ENCODE measurements around the gene TUBGCP5. TPM values are rescaled to one million over a fixed set of nuclear protein-coding genes. Genes with fewer than 3 reads are reported as not detected.
"Not testable (repeated sequence)": the region's sequence is repeated elsewhere in the genome, so short reads cannot be mapped to it uniquely, and the experiment has no call there.

Gene TUBGCP5
- total RNA-seq, 2 donors from 2014 or later: 15.8 to 39.6 TPM

- Histone ChIP-seq H3K9me3 (no peaks in the 10 kb centered on the region), H3K4me3 (no peak overlapping the region), H3K4me1 (ENCODE audit: control insufficient read depth in 1 of 2, low read depth in 2 of 2) (no peaks in the 10 kb centered on the region), H3K27me3 (replicated peaks; ENCODE audit: insufficient read depth) (no peaks in the 10 kb centered on the region), H3K36me3 (peaks cover 10% of the 10 kb centered on the region), H3K27ac (no peak overlapping the region)
- no peak for ATAC-seq (ENCODE audit: insufficient number of reproducible peaks, low FRiP score, low read depth)
- DNase-seq (ENCODE audit: low spot score): no peak
- TF ChIP-seq CTCF (IDR thresholded peaks at IDR 0.05): no peak
These were observed 43.6 kb downstream of the TUBGCP5 start for GRCh38 chr15:22995795-22996194.

GRCh38 chr15:22992024-22992326 is 47.4 kb downstream of the TUBGCP5 start:
- ATAC-seq (ENCODE audit: insufficient number of reproducible peaks, low FRiP score, low read depth) (no peak), DNase-seq (ENCODE audit: low spot score) (no peak)
- H3K27me3 ChIP-seq (replicated peaks; ENCODE audit: insufficient read depth): no peaks in the 10 kb centered on the region
- no peaks in the 10 kb centered on the region for H3K9me3 ChIP-seq
- no peak overlapping the region for H3K27ac ChIP-seq
- H3K4me3 ChIP-seq: no peak overlapping the region
- H3K4me1 ChIP-seq (ENCODE audit: control insufficient read depth in 1 of 2, low read depth in 2 of 2): no peaks in the 10 kb centered on the region
- TF ChIP-seq CTCF (IDR thresholded peaks at IDR 0.05): no peak
- H3K36me3 ChIP-seq: peaks cover 10% of the 10 kb centered on the region

GRCh38 chr15:22989576-22990477 is 49.5 kb downstream of the TUBGCP5 start:
- no peaks in the 10 kb centered on the region for H3K9me3 ChIP-seq
- no peak overlapping the region for H3K27ac ChIP-seq
- TF ChIP-seq CTCF (IDR thresholded peaks at IDR 0.05): no peak
- H3K27me3 ChIP-seq (replicated peaks; ENCODE audit: insufficient read depth): no peaks in the 10 kb centered on the region
- peaks cover 5% of the 10 kb centered on the region for H3K36me3 ChIP-seq
- no peak for ATAC-seq (ENCODE audit: insufficient number of reproducible peaks, low FRiP score, low read depth)
- H3K4me3 ChIP-seq: no peak overlapping the region
- no peak for DNase-seq (ENCODE audit: low spot score)
- no peaks in the 10 kb centered on the region for H3K4me1 ChIP-seq (ENCODE audit: control insufficient read depth in 1 of 2, low read depth in 2 of 2)

GRCh38 chr15:22988811-22989210 is 50.6 kb downstream of the TUBGCP5 start:
- no peaks in the 10 kb centered on the region for H3K36me3 ChIP-seq

GRCh38 chr15:22981931-22982330 is 57.4 kb downstream of the TUBGCP5 start:
- H3K9me3 ChIP-seq; ATAC-seq (ENCODE audit: insufficient number of reproducible peaks, low FRiP score, low read depth); H3K4me3 ChIP-seq; H3K27me3 ChIP-seq (replicated peaks; ENCODE audit: insufficient read depth); H3K27ac ChIP-seq; DNase-seq (ENCODE audit: low spot score); H3K36me3 ChIP-seq: not testable (repeated sequence)
- peaks cover 0 to 18% of the 10 kb centered on the region in 2 donors for H3K4me1 ChIP-seq (ENCODE audit: control insufficient read depth in 1 of 2, low read depth in 2 of 2)

More at GRCh38 chr15:22988811-22989210, 50.6 kb downstream of the TUBGCP5 start:
- Histone ChIP-seq H3K27me3 (replicated peaks; ENCODE audit: insufficient read depth) (no peaks in the 10 kb centered on the region), H3K4me1 (ENCODE audit: control insufficient read depth in 1 of 2, low read depth in 2 of 2) (no peaks in the 10 kb centered on the region), H3K4me3 (no peak overlapping the region), H3K9me3 (no peaks in the 10 kb centered on the region), H3K27ac (no peak overlapping the region)
- ATAC-seq (ENCODE audit: insufficient number of reproducible peaks, low FRiP score, low read depth) (no peak), DNase-seq (ENCODE audit: low spot score) (no peak)
- no peak for TF ChIP-seq CTCF (IDR thresholded peaks at IDR 0.05)
